H9 (cell line): Measurements from ENCODE around the gene DAPK1. TPM values are rescaled to one million over a fixed set of nuclear protein-coding genes. Genes with fewer than 3 reads are reported as not detected.

Source experiments
- DNase-seq: peaks from one replicate; pipeline ENCODE4 v3.0.0-alpha.2; 2017
- H2AFZ ChIP-seq: one replicate; pipeline ENCODE4 v1.6.1; 2013; ENCODE audit warnings: mild to moderate bottlenecking, low read length, control low read depth, moderate library complexity
- H2AK5ac ChIP-seq: 2 replicates; pipeline ENCODE4 v1.6.1; 2013; ENCODE audit warnings: low read length, control low read depth, mixed read lengths; ENCODE audit not compliant: insufficient read length
- H2BK120ac ChIP-seq: one replicate; pipeline ENCODE4 v1.6.1; 2013; ENCODE audit warnings: low read depth, mild to moderate bottlenecking, low read length, control low read depth, inconsistent platforms; ENCODE audit not compliant: poor library complexity, severe bottlenecking
- H2BK12ac ChIP-seq: 2 replicates; pipeline ENCODE4 v1.6.1; 2013; ENCODE audit warnings: low read length, control low read depth, mixed read lengths, low read depth; ENCODE audit not compliant: insufficient read length
- H2BK15ac ChIP-seq: 2 replicates; pipeline ENCODE4 v1.6.1; 2013; ENCODE audit warnings: low read depth, low read length, control low read depth
- H2BK20ac ChIP-seq: one replicate; pipeline ENCODE4 v1.6.1; 2013; ENCODE audit warnings: low read depth, mild to moderate bottlenecking, low read length, control low read depth, inconsistent platforms; ENCODE audit not compliant: poor library complexity, severe bottlenecking
- H2BK5ac ChIP-seq: 2 replicates; pipeline ENCODE4 v1.6.1; 2013; ENCODE audit warnings: low read length, control low read depth, mixed read lengths; ENCODE audit not compliant: insufficient read length
- H3K14ac ChIP-seq: 2 replicates; pipeline ENCODE4 v1.6.1; 2013; ENCODE audit warnings: low read length, control low read depth; ENCODE audit not compliant: insufficient read depth
- H3K18ac ChIP-seq: 2 replicates; pipeline ENCODE4 v1.6.1; 2013; ENCODE audit warnings: low read depth, mild to moderate bottlenecking, mixed read lengths, low read length, control low read depth; ENCODE audit not compliant: insufficient read length
- H3K23ac ChIP-seq: 2 replicates; pipeline ENCODE4 v1.6.1; 2013; ENCODE audit warnings: low read length, control low read depth, mixed read lengths, low read depth; ENCODE audit not compliant: insufficient read length
- H3K23me2 ChIP-seq: 2 replicates; pipeline ENCODE4 v1.6.1; 2013; ENCODE audit warnings: low read depth, mild to moderate bottlenecking, mixed read lengths, low read length, control low read depth; ENCODE audit not compliant: insufficient read length, poor library complexity, severe bottlenecking
- H3K27ac ChIP-seq: 2 replicates; pipeline ENCODE4 v1.5.1; 2013; ENCODE audit warnings: low read length, control low read depth, mixed read lengths, low read depth; ENCODE audit not compliant: insufficient read length
- H3K27me3 ChIP-seq: 2 replicates; pipeline ENCODE4 v1.6.1; 2013; ENCODE audit warnings: low read length, control low read depth, inconsistent platforms; ENCODE audit not compliant: insufficient read depth
- H3K4ac ChIP-seq: 2 replicates; pipeline ENCODE4 v1.6.1; 2013; ENCODE audit warnings: low read depth, mild to moderate bottlenecking, control low read depth, inconsistent platforms, low read length, moderate library complexity
- H3K4me1 ChIP-seq: 2 replicates; pipeline ENCODE4 v1.6.1; 2013; ENCODE audit warnings: low read length, control low read depth, inconsistent platforms; ENCODE audit not compliant: insufficient read depth
- H3K4me2 ChIP-seq: 2 replicates; pipeline ENCODE4 v1.6.1; 2013; ENCODE audit warnings: low read length, control low read depth, mixed read lengths; ENCODE audit not compliant: insufficient read length, insufficient read depth
- H3K56ac ChIP-seq: 2 replicates; pipeline ENCODE4 v1.6.1; 2013; ENCODE audit warnings: low read depth, mild to moderate bottlenecking, mixed read lengths, low read length, control low read depth; ENCODE audit not compliant: insufficient read length
- H3K79me1 ChIP-seq: 2 replicates; pipeline ENCODE4 v1.6.1; 2013; ENCODE audit warnings: low read depth, mild to moderate bottlenecking, moderate library complexity, low read length, control low read depth, inconsistent platforms; ENCODE audit not compliant: insufficient read depth, poor library complexity, severe bottlenecking
- H3K79me2 ChIP-seq: 2 replicates; pipeline ENCODE4 v1.6.1; 2013; ENCODE audit warnings: low read length, control low read depth, inconsistent platforms; ENCODE audit not compliant: insufficient read depth
- H3K9ac ChIP-seq: 2 replicates; pipeline ENCODE4 v1.6.1; 2013; ENCODE audit warnings: low read length, control low read depth, mixed read lengths; ENCODE audit not compliant: insufficient read length; ENCODE audit errors: extremely low read depth
- H3K9me3 ChIP-seq: one replicate; pipeline ENCODE4 v1.6.1; 2013; ENCODE audit warnings: low read depth, low read length, inconsistent platforms; ENCODE audit not compliant: control insufficient read depth
- H3T11ph ChIP-seq: one replicate; pipeline ENCODE4 v1.6.1; 2013; ENCODE audit warnings: mild to moderate bottlenecking, low read length, control low read depth, inconsistent platforms
- H4K20me1 ChIP-seq: one replicate; pipeline ENCODE4 v1.6.1; 2013; ENCODE audit not compliant: control insufficient read depth, insufficient read length, insufficient read depth
- H4K5ac ChIP-seq: 2 replicates; pipeline ENCODE4 v1.6.1; 2013; ENCODE audit warnings: low read depth, mild to moderate bottlenecking, mixed read lengths, low read length, control low read depth; ENCODE audit not compliant: insufficient read length
- H4K8ac ChIP-seq: replicated peaks from 2 replicates; pipeline ENCODE4 v1.6.1; 2013; ENCODE audit warnings: low read length, control low read depth, mixed read lengths, low read depth; ENCODE audit not compliant: insufficient read length
- H4K91ac ChIP-seq: 2 replicates; pipeline ENCODE4 v1.6.1; 2013; ENCODE audit warnings: low read depth, mild to moderate bottlenecking, moderate library complexity, mixed read lengths, low read length, control low read depth; ENCODE audit not compliant: insufficient read length
- H3K27ac Mint-ChIP-seq, 3 experiments: 2 replicates in 2 of 3; 3 replicates in 1 of 3; pipeline ENCODE4 v1.8.0; 2020 to 2021; ENCODE audit warnings: mixed read lengths in 3 of 3, mild to moderate bottlenecking in 1 of 3, moderate library complexity in 1 of 3
- H3K27me3 Mint-ChIP-seq: 2 replicates; pipeline ENCODE4 v1.8.0; 2021; ENCODE audit warnings: low read depth, mild to moderate bottlenecking, moderate library complexity, mixed read lengths
- H3K36me3 Mint-ChIP-seq, 3 experiments: 2 replicates in 2 of 3; 3 replicates in 1 of 3; pipeline ENCODE4 v1.8.0; 2020 to 2021; ENCODE audit warnings: low read depth in 3 of 3, mixed read lengths in 3 of 3; ENCODE audit not compliant: insufficient read depth in 1 of 3
- H3K4me1 Mint-ChIP-seq, 2 experiments: 2 replicates each; pipeline ENCODE4 v1.8.0; 2020; ENCODE audit warnings: mixed read lengths in 2 of 2
- H3K4me3 Mint-ChIP-seq, 2 experiments: 2 replicates in 1 of 2; 3 replicates in 1 of 2; pipeline ENCODE4 v1.8.0; 2020 to 2021; ENCODE audit warnings: mild to moderate bottlenecking in 2 of 2, mixed read lengths in 2 of 2, moderate library complexity in 1 of 2
- H3K9me3 Mint-ChIP-seq, 2 experiments: 2 replicates in 1 of 2; 3 replicates in 1 of 2; pipeline ENCODE4 v1.8.0; 2020; ENCODE audit warnings: mild to moderate bottlenecking in 2 of 2, mixed read lengths in 2 of 2, moderate library complexity in 1 of 2
- WGBS: extraction: QIAGEN DNeasy Blood & Tissue Kit; methylation state at CpG from one replicate; pipeline ENCODE4 v1.1.7; 2013; ENCODE audit warnings: missing lambda C conversion rate, low lambda C conversion rate, mixed read lengths; ENCODE audit not compliant: insufficient read length; ENCODE audit errors: extremely low coverage; 5-methylcytosine and 5-hydroxymethylcytosine counted together
- total RNA-seq: library from RNA; stranded (reverse); gene quantifications from 2 replicates; pipeline ENCODE4 v1.2.1, GENCODE V29; 2021
- TF ChIP-seq, protein P1 (sequence below): fragments of 200-600 bp; sonication (generic); conservative IDR thresholded peaks from 3 replicates; pipeline ENCODE4 v1.8.0; 2021; ENCODE audit warnings: antibody characterized with exemption, mild to moderate bottlenecking

The DAPK1 gene
- total RNA-seq, 1 experiment from 2014 or later: 79.4 TPM

DNA sequence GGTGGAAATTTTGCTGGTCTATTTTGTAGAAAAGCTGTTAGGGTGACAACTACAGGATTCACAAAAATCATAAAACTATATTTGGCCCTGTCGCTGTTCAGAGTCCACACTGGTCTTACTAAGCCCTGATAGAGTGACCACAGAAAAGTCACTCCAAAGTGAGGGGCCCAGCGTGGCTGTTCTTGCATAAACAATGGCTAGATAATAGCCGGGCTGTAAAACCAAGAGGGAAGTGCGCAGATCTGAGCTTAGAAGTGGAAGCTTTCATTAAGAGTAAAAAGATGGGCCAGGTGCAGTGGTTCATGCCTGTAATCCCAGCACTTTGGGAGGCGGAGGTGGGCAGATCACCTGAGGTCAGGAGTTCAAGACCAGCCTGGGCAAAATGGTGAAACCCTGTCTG is 212.8 kb downstream of the DAPK1 start:
- Histone ChIP-seq H3K79me1 (no peaks in the 10 kb centered on the region), H3K9ac (no peak overlapping the region), H4K5ac (no peak overlapping the region), H2AK5ac (no peak overlapping the region), H3K4me1 (no peaks in the 10 kb centered on the region), H2BK12ac (no peak overlapping the region), H4K20me1 (peaks cover 2% of the 10 kb centered on the region), H3K4me2 (no peak overlapping the region), H3K23ac (no peak overlapping the region), H2BK120ac (no peak overlapping the region), H3K56ac (no peak overlapping the region), H3K14ac (no peak overlapping the region), H3K27ac (no peak overlapping the region), H3K9me3 (no peaks in the 10 kb centered on the region), H3K79me2 (no peaks in the 10 kb centered on the region), H3K18ac (no peak overlapping the region), H3K23me2 (no peaks in the 10 kb centered on the region), H2BK5ac (no peak overlapping the region), H3K4ac (no peak overlapping the region), H2AFZ (no peak overlapping the region), H4K8ac (no peak overlapping the region), H3T11ph (no peak overlapping the region), H2BK15ac (no peak overlapping the region), H4K91ac (no peak overlapping the region), H3K27me3 (no peaks in the 10 kb centered on the region), H2BK20ac (no peak overlapping the region)
- no CpG with 5 or more reads among the region's 5 CpGs for WGBS
- DNase-seq: no peak
- TF ChIP-seq, protein P1, sequence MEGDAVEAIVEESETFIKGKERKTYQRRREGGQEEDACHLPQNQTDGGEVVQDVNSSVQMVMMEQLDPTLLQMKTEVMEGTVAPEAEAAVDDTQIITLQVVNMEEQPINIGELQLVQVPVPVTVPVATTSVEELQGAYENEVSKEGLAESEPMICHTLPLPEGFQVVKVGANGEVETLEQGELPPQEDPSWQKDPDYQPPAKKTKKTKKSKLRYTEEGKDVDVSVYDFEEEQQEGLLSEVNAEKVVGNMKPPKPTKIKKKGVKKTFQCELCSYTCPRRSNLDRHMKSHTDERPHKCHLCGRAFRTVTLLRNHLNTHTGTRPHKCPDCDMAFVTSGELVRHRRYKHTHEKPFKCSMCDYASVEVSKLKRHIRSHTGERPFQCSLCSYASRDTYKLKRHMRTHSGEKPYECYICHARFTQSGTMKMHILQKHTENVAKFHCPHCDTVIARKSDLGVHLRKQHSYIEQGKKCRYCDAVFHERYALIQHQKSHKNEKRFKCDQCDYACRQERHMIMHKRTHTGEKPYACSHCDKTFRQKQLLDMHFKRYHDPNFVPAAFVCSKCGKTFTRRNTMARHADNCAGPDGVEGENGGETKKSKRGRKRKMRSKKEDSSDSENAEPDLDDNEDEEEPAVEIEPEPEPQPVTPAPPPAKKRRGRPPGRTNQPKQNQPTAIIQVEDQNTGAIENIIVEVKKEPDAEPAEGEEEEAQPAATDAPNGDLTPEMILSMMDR: no peak
- no peak overlapping the region for H3K4me3 Mint-ChIP-seq
- no peaks in the 10 kb centered on the region for H3K4me1 Mint-ChIP-seq
- no peaks in the 10 kb centered on the region for H3K9me3 Mint-ChIP-seq
- H3K27me3 Mint-ChIP-seq: no peaks in the 10 kb centered on the region
- H3K36me3 Mint-ChIP-seq: peaks cover 24 to 35% (median 31%) of the 10 kb centered on the region in 3 experiments
- H3K27ac Mint-ChIP-seq: no peak overlapping the region
